Raji (cell line): Measurements from ENCODE around the gene TRIM10.

Experiments
- POLR2A ChIP-seq: IDR thresholded peaks from 2 replicates; pipeline ENCODE4 v1.6.1; 2011; ENCODE audit warnings: low read depth, low read length, control low read depth; ENCODE audit not compliant: insufficient read depth

Gene TRIM10

GRCh38 chr6:30162265-30163089, 1.5 kb upstream of the TRIM10 start:
- no peak for TF ChIP-seq POLR2A

- TF ChIP-seq POLR2A, result no peak
Observed at GRCh38 chr6:30160008-30160784, 815 bp downstream of the TRIM10 start.

- TF ChIP-seq POLR2A, result no peak
Observed at GRCh38 chr6:30158475-30159040, 2.5 kb downstream of the TRIM10 start.

GRCh38 chr6:30157999-30158398, 3.0 kb downstream of the TRIM10 start:
- no peak for TF ChIP-seq POLR2A

- TF ChIP-seq POLR2A, result no peak
Observed at GRCh38 chr6:30157581-30157980, 3.4 kb downstream of the TRIM10 start.

GRCh38 chr6:30156774-30157173, 4.2 kb downstream of the TRIM10 start:
- TF ChIP-seq POLR2A, result no peak

- no peak for TF ChIP-seq POLR2A
Observed at GRCh38 chr6:30156262-30156599, 4.8 kb downstream of the TRIM10 start.

- TF ChIP-seq POLR2A, result no peak
Observed at GRCh38 chr6:30155520-30156261, 5.3 kb downstream of the TRIM10 start.

- no peak for TF ChIP-seq POLR2A
Observed at GRCh38 chr6:30154709-30155519, 6.1 kb downstream of the TRIM10 start.

- TF ChIP-seq POLR2A, result no peak
Observed at GRCh38 chr6:30154061-30154460, 7.0 kb downstream of the TRIM10 start.

- TF ChIP-seq POLR2A, result no peak
Observed at GRCh38 chr6:30152910-30153610, 8.0 kb downstream of the TRIM10 start.

- no peak for TF ChIP-seq POLR2A
Observed at GRCh38 chr6:30152016-30152673, 8.9 kb downstream of the TRIM10 start.

- no peak for TF ChIP-seq POLR2A
Observed at GRCh38 chr6:30151580-30151979, 9.4 kb downstream of the TRIM10 start.
